ENCODE results near the gene GRIP1.

GRIP1 gene

GRCh38 chr12:66329941-66330340, 348.9 kb downstream of the GRIP1 start:
- no peak overlapping the region for H3K4me3 ChIP-seq (ENCODE audit: low read depth, low read length)
- no peak for DNase-seq (ENCODE audit: low read depth)
- TF ChIP-seq MYC (IDR thresholded peaks at IDR 0.05; ENCODE audit: low read depth, low read length): no peak
- TF ChIP-seq CTCF (IDR thresholded peaks at IDR 0.05; ENCODE audit: low read depth, low read length): no peak
- TF ChIP-seq POLR2A (IDR thresholded peaks at IDR 0.05; ENCODE audit: extremely low read depth, insufficient read length): no peak
- TF ChIP-seq MAX (IDR thresholded peaks at IDR 0.05; ENCODE audit: low read depth, low read length): no peak

- DNase-seq (ENCODE audit: low read depth): no peak
- TF ChIP-seq MYC (IDR thresholded peaks at IDR 0.05; ENCODE audit: low read depth, low read length) (no peak), MAX (IDR thresholded peaks at IDR 0.05; ENCODE audit: low read depth, low read length) (no peak), CTCF (IDR thresholded peaks at IDR 0.05; ENCODE audit: low read depth, low read length) (no peak), POLR2A (IDR thresholded peaks at IDR 0.05; ENCODE audit: extremely low read depth, insufficient read length) (no peak)
- H3K4me3 ChIP-seq (ENCODE audit: low read depth, low read length): no peak overlapping the region
These were observed 355.9 kb downstream of the GRIP1 start for GRCh38 chr12:66323017-66323416.

GRCh38 chr12:66321435-66321834, 357.4 kb downstream of the GRIP1 start:
- TF ChIP-seq MYC (IDR thresholded peaks at IDR 0.05; ENCODE audit: low read depth, low read length) (no peak), MAX (IDR thresholded peaks at IDR 0.05; ENCODE audit: low read depth, low read length) (no peak), CTCF (IDR thresholded peaks at IDR 0.05; ENCODE audit: low read depth, low read length) (no peak), POLR2A (IDR thresholded peaks at IDR 0.05; ENCODE audit: extremely low read depth, insufficient read length) (no peak)
- peak; percentile 33 for DNase-seq (ENCODE audit: low read depth)
- H3K4me3 ChIP-seq (ENCODE audit: low read depth, low read length): no peak overlapping the region

- H3K4me3 ChIP-seq (ENCODE audit: low read depth, low read length): no peak overlapping the region
- no peak for DNase-seq (ENCODE audit: low read depth)
- TF ChIP-seq MYC (IDR thresholded peaks at IDR 0.05; ENCODE audit: low read depth, low read length): no peak
- no peak for TF ChIP-seq CTCF (IDR thresholded peaks at IDR 0.05; ENCODE audit: low read depth, low read length)
- TF ChIP-seq MAX (IDR thresholded peaks at IDR 0.05; ENCODE audit: low read depth, low read length): no peak
- TF ChIP-seq POLR2A (IDR thresholded peaks at IDR 0.05; ENCODE audit: extremely low read depth, insufficient read length): no peak
These were observed 357.9 kb downstream of the GRIP1 start for GRCh38 chr12:66320996-66321395.

GRCh38 chr12:66319266-66319954, 359.5 kb downstream of the GRIP1 start:
- peak; percentile 51 for DNase-seq (ENCODE audit: low read depth)
- H3K4me3 ChIP-seq (ENCODE audit: low read depth, low read length): no peak overlapping the region
- no peak for TF ChIP-seq MAX (IDR thresholded peaks at IDR 0.05; ENCODE audit: low read depth, low read length)
- no peak for TF ChIP-seq POLR2A (IDR thresholded peaks at IDR 0.05; ENCODE audit: extremely low read depth, insufficient read length)
- TF ChIP-seq MYC (IDR thresholded peaks at IDR 0.05; ENCODE audit: low read depth, low read length): no peak
- no peak for TF ChIP-seq CTCF (IDR thresholded peaks at IDR 0.05; ENCODE audit: low read depth, low read length)

Data from NB4 (cell line).